GM12878 (cell line): ENCODE data around the gene MED10. TPM values are rescaled to one million over a fixed set of nuclear protein-coding genes. Genes with fewer than 3 reads are reported as not detected.

ENCODE experiments used
- ATAC-seq: fragments of 200-7000 bp; cut with Tn5 transposase; 3 replicates; pipeline ENCODE4 v1.9.1; 2020; ENCODE audit warnings: mild to moderate bottlenecking, moderate library complexity
- BruUV-seq: library from RNA; stranded (reverse); fragments of 400-500 nt; replicated peaks from 2 replicates; lab custom pipeline; 2021; lab: Mats Ljungman, UMichigan
- CTCF ChIA-PET: fragments of 300-600 bp; sonication (Branson Sonifier 250); formaldehyde crosslinking; extraction: SDS; loops from one replicate; lab custom pipeline; 2021; ENCODE audit warnings: inconsistent platforms; lab: Yijun Ruan, JAX
- POLR2A ChIA-PET: fragments of 350-600 bp; formaldehyde crosslinking; extraction: SDS; loops from one replicate; lab custom pipeline; 2021; ENCODE audit warnings: inconsistent platforms; lab: Charles Lee
- RAD21 ChIA-PET: fragments of 300-600 bp; sonication (Branson Sonifier 250); formaldehyde crosslinking; loops from one replicate; lab custom pipeline; 2023; ENCODE audit warnings: antibody characterized with exemption; ENCODE audit not compliant: unreplicated experiment; lab: Charles Lee
- SMC1A ChIA-PET: fragments of 300-600 bp; sonication (Branson Sonifier 250); formaldehyde crosslinking; loops from one replicate; lab custom pipeline; 2023; ENCODE audit not compliant: unreplicated experiment, uncharacterized antibody; lab: Charles Lee
- DNase-seq: peaks from one replicate; pipeline ENCODE4 v3.0.0-alpha.2; 2011; ENCODE audit warnings: low read depth, low spot score
- FAIRE-seq: peaks from 3 replicates; lab custom pipeline; 2011; peaks lifted over from hg19 to GRCh38; lab: Jason Lieb, UNC
- H2AFZ ChIP-seq: 2 replicates; pipeline ENCODE4 v1.6.0; 2011; ENCODE audit warnings: low read depth, low read length, control low read depth; ENCODE audit not compliant: control insufficient read depth
- H3K27ac ChIP-seq: 2 replicates; pipeline ENCODE4 v1.5.1; 2011; ENCODE audit warnings: control low read depth; ENCODE audit not compliant: control insufficient read depth, insufficient read depth
- H3K27me3 ChIP-seq, 2 experiments: replicated peaks in 1 of 2; 2 replicates each; pipeline versions ENCODE4 v1.6.0 to v1.6.1; 2011; ENCODE audit warnings: low read length in 1 of 2; ENCODE audit not compliant: control insufficient read depth in 2 of 2, insufficient read depth in 2 of 2
- H3K36me3 ChIP-seq, 2 experiments: 2 replicates each; pipeline ENCODE4 v1.5.1; 2011; ENCODE audit warnings: low read length in 1 of 2; ENCODE audit not compliant: control insufficient read depth in 2 of 2, insufficient read depth in 2 of 2
- H3K4me1 ChIP-seq: 2 replicates; pipeline ENCODE4 v1.6.1; 2011; ENCODE audit warnings: mild to moderate bottlenecking, low read length, moderate library complexity, mixed read lengths; ENCODE audit not compliant: control insufficient read depth, insufficient read depth
- H3K4me2 ChIP-seq: 2 replicates; pipeline ENCODE4 v1.6.0; 2011; ENCODE audit warnings: control low read depth; ENCODE audit not compliant: control insufficient read depth, insufficient read depth
- H3K4me3 ChIP-seq: fragments of 200-600 bp; sonication (generic); 2 replicates; pipeline ENCODE4 v1.5.1; 2016
- H3K79me2 ChIP-seq: 2 replicates; pipeline ENCODE4 v1.6.0; 2011; ENCODE audit warnings: low read length; ENCODE audit not compliant: control insufficient read depth, insufficient read depth
- H3K9ac ChIP-seq: 2 replicates; pipeline ENCODE4 v1.8.0; 2011; ENCODE audit warnings: low read length, control low read depth, mixed read lengths; ENCODE audit not compliant: control insufficient read depth, insufficient read depth
- H3K9me3 ChIP-seq: replicated peaks from 3 replicates; pipeline ENCODE4 v1.5.1; 2011; ENCODE audit warnings: mild to moderate bottlenecking, low read length; ENCODE audit not compliant: control insufficient read depth, insufficient read depth
- H4K20me1 ChIP-seq: 2 replicates; pipeline ENCODE4 v1.6.0; 2011; ENCODE audit not compliant: control insufficient read depth, insufficient read depth
- BCL3 ChIP-seq: IDR thresholded peaks from 2 replicates; pipeline ENCODE4 v1.6.1; 2011; ENCODE audit warnings: borderline replicate concordance, low read depth, mild to moderate bottlenecking, moderate library complexity, low read length; ENCODE audit not compliant: insufficient read depth, poor library complexity, severe bottlenecking
- BRCA1 ChIP-seq: IDR thresholded peaks from 2 replicates; pipeline ENCODE4 v1.6.1; 2011; ENCODE audit warnings: low read depth, low read length, improper control_type of control experiment
- CBX5 ChIP-seq: sonication (generic); IDR thresholded peaks from 2 replicates; pipeline ENCODE4 v1.6.1; 2016; ENCODE audit warnings: low read depth, moderate library complexity, mild to moderate bottlenecking, inconsistent platforms
- CHD2 ChIP-seq: IDR thresholded peaks from 2 replicates; pipeline ENCODE4 v1.6.1; 2011; ENCODE audit warnings: low read depth, low read length, improper control_type of control experiment, borderline replicate concordance
- CUX1 ChIP-seq: IDR thresholded peaks from 2 replicates; pipeline ENCODE4 v1.6.1; 2012; ENCODE audit warnings: improper control_type of control experiment, low read depth, low read length; ENCODE audit not compliant: insufficient replicate concordance
- EZH2 ChIP-seq: IDR thresholded peaks from 2 replicates; pipeline ENCODE4 v1.6.1; 2012; ENCODE audit warnings: low read depth, mild to moderate bottlenecking, control low read depth, inconsistent platforms, low read length, borderline replicate concordance; ENCODE audit not compliant: control insufficient read depth
- HDGF ChIP-seq: fragments of 450-650 bp; IDR thresholded peaks from 2 replicates; pipeline ENCODE4 v1.6.1; 2016; ENCODE audit warnings: antibody characterized with exemption
- IKZF1 ChIP-seq: fragments of 450-650 bp; conservative IDR thresholded peaks from 2 replicates; pipeline ENCODE4 v1.6.1; 2017; ENCODE audit warnings: antibody characterized with exemption, mild to moderate bottlenecking
- MEF2B ChIP-seq: fragments of 450-650 bp; IDR thresholded peaks from 2 replicates; pipeline ENCODE4 v1.6.1; 2018; ENCODE audit warnings: mild to moderate bottlenecking, moderate library complexity; ENCODE audit not compliant: partially characterized antibody, poor library complexity, severe bottlenecking
- NKRF ChIP-seq: fragments of 450-650 bp; conservative IDR thresholded peaks from 2 replicates; pipeline ENCODE4 v1.6.1; 2017; ENCODE audit warnings: mild to moderate bottlenecking, moderate library complexity
- PAX5 ChIP-seq: IDR thresholded peaks from 2 replicates; pipeline ENCODE4 v1.6.1; 2011; ENCODE audit warnings: low read depth, low read length, borderline replicate concordance
- RBBP5 ChIP-seq: fragments of 200-600 bp; sonication (generic); conservative IDR thresholded peaks from 2 replicates; pipeline ENCODE4 v1.6.1; 2016
- SKIL ChIP-seq: fragments of 450-650 bp; IDR thresholded peaks from 2 replicates; pipeline ENCODE4 v1.6.1; 2017; ENCODE audit warnings: mild to moderate bottlenecking, low read depth, inconsistent platforms; ENCODE audit not compliant: poor library complexity, severe bottlenecking
- WGBS: methylation state at CpG from one replicate; pipeline ENCODE4 v1.1.6; 2016; ENCODE audit warnings: low lambda C conversion rate; ENCODE audit not compliant: insufficient replicate concordance, insufficient coverage; ENCODE audit errors: missing lambda C conversion rate; 5-methylcytosine and 5-hydroxymethylcytosine counted together
- in situ Hi-C: fragments of 300-500 bp; cut with MboI; formaldehyde crosslinking; loops from 9 replicates; pipeline ENCODE4 v1.14.3; 2018; ENCODE audit warnings: mixed read lengths
- intact Hi-C: fragments of 100-400 bp; cut with micrococcal nuclease; formaldehyde crosslinking; loops from one replicate; pipeline ENCODE4 v1.14.2; 2022; ENCODE audit not compliant: unreplicated experiment
- polyA plus RNA-seq, 11 experiments: library from polyadenylated mRNA; depleted of rRNA in 4 of 11; unstranded in 6 of 11; stranded (reverse) in 5 of 11; fragments of >200 nt; fragmentation: Nextera tagmentation in 4 of 11; fragmentation: Illumina TruSeq in 1 of 11; extraction: Ambion mirVana in 4 of 11; extraction: Trizol in 1 of 11; gene quantifications; 1 replicate in 1 of 11; 2 replicates in 10 of 11; pipeline versions ENCODE4 v1.2.1 to v1.2.3, GENCODE V29; 2011 to 2016; ENCODE audit warnings: inconsistent platforms in 2 of 11, missing spikeins in 2 of 11, low read depth in 1 of 11
- total RNA-seq, 4 experiments: library from RNA; depleted of rRNA in 3 of 4; stranded (reverse); fragments of >200 nt in 3 of 4; fragmentation: Illumina TruSeq in 1 of 4; extraction: Trizol in 1 of 4; gene quantifications; 2 replicates each; pipeline versions ENCODE4 v1.2.1 to v1.2.3, GENCODE V29; 2013 to 2021

MED10 gene
- total and polyA plus RNA-seq, 10 of the 15 experiments (the other 5 are each of a cell fraction or from before 2014, with no cell fraction given), result 21.2 to 111 (median 46.6) TPM

- intact Hi-C loops, result no loop called here
- ChIA-PET POLR2A (no interaction called here), SMC1A (no interaction called here), RAD21 (no interaction called here), CTCF (no interaction called here)
- FAIRE-seq, result no peak
- Histone ChIP-seq H3K9ac (no peak overlapping the region), H3K27me3 (no peaks in the 10 kb centered on the region; a peak in 2 of 4 replicates), H3K79me2 (no peaks in the 10 kb centered on the region), H3K27ac (no peak overlapping the region), H3K4me1 (no peaks in the 10 kb centered on the region; the same call in 1 of the 2 replicates), H3K4me2 (no peak overlapping the region), H3K4me3 (no peak overlapping the region), H4K20me1 (no peaks in the 10 kb centered on the region), H3K36me3 (no peaks in the 10 kb centered on the region), H3K9me3 (no peaks in the 10 kb centered on the region; the same call in 2 of the 3 replicates), H2AFZ (no peak overlapping the region)
- no peak for ATAC-seq
- in situ Hi-C loops, result no loop called here
- BruUV-seq, result no TSS peak
- no peak for DNase-seq
- no peak for TF ChIP-seq RBBP5
- no peak for TF ChIP-seq BRCA1
- no peak for TF ChIP-seq SKIL
- TF ChIP-seq PAX5, result no peak
- no peak for TF ChIP-seq BCL3
- TF ChIP-seq NKRF, result no peak
- no peak for TF ChIP-seq HDGF
- TF ChIP-seq CBX5, result no peak
- TF ChIP-seq IKZF1, result no peak
- no peak for TF ChIP-seq CUX1
- no peak for TF ChIP-seq EZH2
- no peak for TF ChIP-seq MEF2B
- TF ChIP-seq CHD2, result no peak
- 45% methylated on average over 8 of the region's 8 CpGs for WGBS
Measured at GRCh38 chr5:6396043-6396442, 17.7 kb upstream of the MED10 start.
